Endothelial cell of umbilical vein (primary cell): ENCODE results near the gene RHBDD3.

ENCODE experiments used
- CTCF ChIP-seq, 2 donors: IDR thresholded peaks; 1 replicate in 1 of 2; 2 replicates in 1 of 2; pipeline ENCODE4 v1.5.1; 2011; ENCODE audit warnings: low read length in 2 of 2, mild to moderate bottlenecking in 2 of 2, moderate library complexity in 2 of 2, control low read depth in 1 of 2, inconsistent platforms in 1 of 2, low read depth in 1 of 2; ENCODE audit not compliant: insufficient read depth in 1 of 2; ENCODE audit errors: extremely low read depth in 1 of 2
- EZH2 ChIP-seq: IDR thresholded peaks from 2 replicates; pipeline ENCODE4 v1.6.1; 2012; ENCODE audit warnings: borderline replicate concordance, low read depth, mild to moderate bottlenecking, moderate library complexity, low read length, inconsistent platforms; ENCODE audit not compliant: severe bottlenecking
- FOS ChIP-seq: IDR thresholded peaks from 2 replicates; pipeline ENCODE4 v1.6.1; 2011; ENCODE audit warnings: mild to moderate bottlenecking, low read length, moderate library complexity, borderline replicate concordance; ENCODE audit not compliant: insufficient read depth
- JUN ChIP-seq: IDR thresholded peaks from 2 replicates; pipeline ENCODE4 v1.6.1; 2011; ENCODE audit warnings: borderline replicate concordance, low read depth; ENCODE audit not compliant: insufficient read length, insufficient read depth
- MAX ChIP-seq: IDR thresholded peaks from 2 replicates; pipeline ENCODE4 v1.6.1; 2011; ENCODE audit not compliant: insufficient read depth, insufficient read length
- MYC ChIP-seq: IDR thresholded peaks from one replicate; pipeline ENCODE4 v1.6.1; 2011; ENCODE audit warnings: mild to moderate bottlenecking, low read depth, low read length
- POLR2A ChIP-seq: IDR thresholded peaks from 2 replicates; pipeline ENCODE4 v1.6.1; 2012; ENCODE audit warnings: low read depth, mild to moderate bottlenecking, control low read depth, low read length
- POLR2AphosphoS5 ChIP-seq: IDR thresholded peaks from 2 replicates; pipeline ENCODE4 v1.6.1; 2012; ENCODE audit warnings: low read depth, mild to moderate bottlenecking, control low read depth, low read length, moderate library complexity; ENCODE audit not compliant: insufficient read depth

GRCh38 chr22:29299136-29299900, 31.5 kb upstream of the RHBDD3 start:
- TF ChIP-seq POLR2A (no peak), FOS (no peak), POLR2AphosphoS5 (no peak), CTCF (IDR thresholded peaks at IDR 0.05; ENCODE audit: extremely low read depth in 1 of 2, insufficient read depth in 1 of 2, low read depth in 1 of 2, low read length in 2 of 2) (no peak), EZH2 (no peak), MAX (no peak), JUN (no peak), MYC (no peak)
